OCI-LY7 (cell line): Measurements from ENCODE around the gene FNDC3B. TPM values are rescaled to one million over a fixed set of nuclear protein-coding genes. Genes with fewer than 3 reads are reported as not detected.

Experiments
- BruUV-seq: library from RNA; stranded (reverse); fragments of 400-500 nt; replicated peaks from 2 replicates; lab custom pipeline; 2021; lab: Mats Ljungman, UMichigan
- CTCF ChIA-PET: fragments of 300-600 bp; sonication (Branson Sonifier 250); formaldehyde crosslinking; loops from one replicate; lab custom pipeline; 2022; ENCODE audit warnings: antibody characterized with exemption; ENCODE audit not compliant: unreplicated experiment; lab: Charles Lee
- POLR2A ChIA-PET: fragments of 300-600 bp; sonication (Branson Sonifier 250); formaldehyde crosslinking; loops from one replicate; lab custom pipeline; 2022; ENCODE audit warnings: antibody characterized with exemption; lab: Charles Lee
- DNase-seq: peaks from one replicate; pipeline ENCODE4 v3.0.0-alpha.2; 2015; ENCODE audit warnings: low spot score
- H2AFZ ChIP-seq: fragments of 200-600 bp; sonication (generic), shearing (Covaris generic); 2 replicates; pipeline ENCODE4 v1.6.1; 2014; ENCODE audit warnings: mild to moderate bottlenecking, antibody characterized with exemption, low read length, moderate library complexity
- H3K27ac ChIP-seq: fragments of 200-600 bp; sonication (generic); 2 replicates; pipeline ENCODE4 v1.5.1; 2014; ENCODE audit warnings: mixed run types, low read depth, mild to moderate bottlenecking, moderate library complexity, low read length, inconsistent platforms; ENCODE audit not compliant: poor library complexity, severe bottlenecking
- H3K36me3 ChIP-seq: fragments of 200-600 bp; sonication (generic); 2 replicates; pipeline ENCODE4 v1.6.1; 2014; ENCODE audit warnings: mild to moderate bottlenecking, antibody characterized with exemption, low read length, moderate library complexity, mixed read lengths; ENCODE audit not compliant: insufficient read depth
- H3K4me1 ChIP-seq: fragments of 200-600 bp; sonication (generic); 2 replicates; pipeline ENCODE4 v1.5.1; 2014; ENCODE audit warnings: mild to moderate bottlenecking, low read length; ENCODE audit not compliant: insufficient read depth, poor library complexity, severe bottlenecking
- H3K4me2 ChIP-seq: fragments of 200-600 bp; sonication (generic); 2 replicates; pipeline ENCODE4 v1.6.1; 2014; ENCODE audit warnings: mild to moderate bottlenecking, low read length
- H3K4me3 ChIP-seq: fragments of 200-600 bp; sonication (generic); 2 replicates; pipeline ENCODE4 v1.5.1; 2014; ENCODE audit warnings: mild to moderate bottlenecking, low read depth, low read length; ENCODE audit not compliant: poor library complexity, severe bottlenecking
- H3K79me2 ChIP-seq: fragments of 200-600 bp; sonication (generic); 2 replicates; pipeline ENCODE4 v1.6.1; 2016; ENCODE audit warnings: low read depth, mild to moderate bottlenecking, low read length, moderate library complexity, mixed read lengths; ENCODE audit not compliant: insufficient read depth
- H3K9me2 ChIP-seq: fragments of 200-600 bp; sonication (generic); 2 replicates; pipeline ENCODE4 v1.6.1; 2016; ENCODE audit warnings: mild to moderate bottlenecking, low read length, mixed read lengths; ENCODE audit not compliant: insufficient read depth
- H3K9me3 ChIP-seq: fragments of 200-600 bp; sonication (generic); 2 replicates; pipeline ENCODE4 v1.6.1; 2014; ENCODE audit warnings: mild to moderate bottlenecking, mixed run types, low read length, mixed read lengths
- H4K20me1 ChIP-seq: fragments of 200-600 bp; sonication (generic); 2 replicates; pipeline ENCODE4 v1.6.1; 2014; ENCODE audit warnings: mild to moderate bottlenecking, antibody characterized with exemption, low read length, moderate library complexity, mixed read lengths; ENCODE audit not compliant: insufficient read depth
- EZH2phosphoT487 ChIP-seq: fragments of 200-600 bp; sonication (generic); IDR thresholded peaks from 2 replicates; pipeline ENCODE4 v1.6.1; 2018; ENCODE audit warnings: low read depth, borderline replicate concordance, mild to moderate bottlenecking, mixed run types, antibody characterized with exemption, low read length, moderate library complexity, mixed read lengths
- intact Hi-C: fragments of 100-400 bp; cut with micrococcal nuclease; formaldehyde crosslinking; loops from one replicate; pipeline ENCODE4 v1.10.0; 2022; ENCODE audit not compliant: unreplicated experiment
- total RNA-seq, 2 experiments: library from RNA; depleted of rRNA in 1 of 2; stranded (reverse); fragments of >200 nt in 1 of 2; shearing (Covaris generic) in 1 of 2; gene quantifications; 2 replicates each; pipeline ENCODE4 v1.2.3, GENCODE V29; 2014 to 2022
- TF ChIP-seq, protein P1 (sequence below): fragments of 200-600 bp; sonication (generic); conservative IDR thresholded peaks from 2 replicates; pipeline ENCODE4 v1.5.1; 2014; ENCODE audit warnings: mild to moderate bottlenecking, antibody characterized with exemption, low read length, moderate library complexity, mixed read lengths

The FNDC3B gene
- total RNA-seq, 2 experiments from 2014 or later, result 23.3 to 28.5 TPM

- CTCF ChIA-PET, result no interaction called here
- H3K4me3 ChIP-seq, result no peak overlapping the region
- no TSS peak for BruUV-seq
- no peaks in the 10 kb centered on the region for H3K36me3 ChIP-seq
- intact Hi-C loops, result no loop called here
- H3K27ac ChIP-seq, result no peak overlapping the region
- no peaks in the 10 kb centered on the region for H3K9me2 ChIP-seq
- POLR2A ChIA-PET, result interaction anchor here (0.6 to 1.5 kb wide), 6 partner anchors 8 to 427 kb away, joined by 3 to 7 read pairs (median 5); no protein-coding TSS in a partner anchor
- DNase-seq, result no peak
- H3K9me3 ChIP-seq, result no peaks in the 10 kb centered on the region
- no peaks in the 10 kb centered on the region for H3K4me1 ChIP-seq
- no peaks in the 10 kb centered on the region for H3K79me2 ChIP-seq
- no peak overlapping the region for H2AFZ ChIP-seq
- no peak overlapping the region for H3K4me2 ChIP-seq
- TF ChIP-seq, protein P1, sequence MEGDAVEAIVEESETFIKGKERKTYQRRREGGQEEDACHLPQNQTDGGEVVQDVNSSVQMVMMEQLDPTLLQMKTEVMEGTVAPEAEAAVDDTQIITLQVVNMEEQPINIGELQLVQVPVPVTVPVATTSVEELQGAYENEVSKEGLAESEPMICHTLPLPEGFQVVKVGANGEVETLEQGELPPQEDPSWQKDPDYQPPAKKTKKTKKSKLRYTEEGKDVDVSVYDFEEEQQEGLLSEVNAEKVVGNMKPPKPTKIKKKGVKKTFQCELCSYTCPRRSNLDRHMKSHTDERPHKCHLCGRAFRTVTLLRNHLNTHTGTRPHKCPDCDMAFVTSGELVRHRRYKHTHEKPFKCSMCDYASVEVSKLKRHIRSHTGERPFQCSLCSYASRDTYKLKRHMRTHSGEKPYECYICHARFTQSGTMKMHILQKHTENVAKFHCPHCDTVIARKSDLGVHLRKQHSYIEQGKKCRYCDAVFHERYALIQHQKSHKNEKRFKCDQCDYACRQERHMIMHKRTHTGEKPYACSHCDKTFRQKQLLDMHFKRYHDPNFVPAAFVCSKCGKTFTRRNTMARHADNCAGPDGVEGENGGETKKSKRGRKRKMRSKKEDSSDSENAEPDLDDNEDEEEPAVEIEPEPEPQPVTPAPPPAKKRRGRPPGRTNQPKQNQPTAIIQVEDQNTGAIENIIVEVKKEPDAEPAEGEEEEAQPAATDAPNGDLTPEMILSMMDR, result no peak
- no peak for TF ChIP-seq EZH2phosphoT487
- H4K20me1 ChIP-seq, result no peaks in the 10 kb centered on the region
Measured at GRCh38 chr3:172217877-172218276, 178.5 kb downstream of the FNDC3B start.

DNA sequence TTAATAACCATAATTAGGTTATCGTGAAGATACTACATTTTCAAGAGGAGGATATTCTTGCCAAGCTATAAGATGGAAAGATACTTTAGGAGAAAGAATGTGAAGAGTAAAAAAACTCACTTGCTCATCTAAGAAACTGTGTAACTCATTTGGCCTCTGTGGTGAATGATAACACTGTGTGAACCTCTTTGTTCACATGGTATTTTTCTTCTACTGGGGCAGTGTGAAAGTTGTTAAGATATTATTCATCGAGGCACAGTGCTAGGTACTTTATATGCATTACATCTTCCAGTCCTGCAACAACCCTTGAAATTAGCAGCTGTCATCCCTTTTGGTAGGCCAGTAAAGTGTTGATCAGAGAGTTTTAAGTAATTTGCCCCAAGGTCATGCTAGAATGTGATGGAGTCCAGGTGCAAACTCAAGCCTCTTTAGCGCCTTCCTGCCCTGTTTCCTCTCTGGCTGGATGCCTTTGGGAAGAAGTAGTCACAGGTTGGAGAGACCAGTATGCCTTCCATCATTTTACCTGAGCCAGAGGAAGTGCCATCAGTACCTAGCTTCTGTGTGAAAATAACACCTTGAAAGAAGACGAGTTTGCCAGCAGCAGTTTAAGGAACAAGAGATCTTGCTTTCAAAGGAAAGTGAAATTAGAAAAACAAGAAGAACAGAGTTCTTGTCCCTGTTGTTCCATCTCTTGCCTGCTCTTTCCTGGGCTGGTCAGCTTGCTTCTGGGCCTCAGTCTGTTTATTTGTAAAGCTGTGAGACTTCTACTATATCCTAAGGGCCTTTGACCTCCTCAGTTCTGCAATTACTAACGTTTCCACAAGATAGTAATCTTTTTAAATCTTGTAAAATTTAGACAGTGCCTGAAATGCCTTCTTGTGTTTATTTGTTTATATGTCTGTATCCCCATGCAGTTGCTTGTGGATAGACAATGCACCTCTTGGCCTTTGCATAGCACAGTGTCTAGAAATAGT lies 179.3 kb downstream of the FNDC3B start:
- Histone ChIP-seq H3K79me2 (no peaks in the 10 kb centered on the region), H3K4me1 (no peaks in the 10 kb centered on the region), H3K4me3 (no peak overlapping the region), H3K9me3 (no peaks in the 10 kb centered on the region), H3K36me3 (no peaks in the 10 kb centered on the region), H3K9me2 (no peaks in the 10 kb centered on the region), H3K4me2 (no peak overlapping the region), H2AFZ (no peak overlapping the region), H3K27ac (no peak overlapping the region), H4K20me1 (no peaks in the 10 kb centered on the region)
- ChIA-PET CTCF (no interaction called here), POLR2A (interaction anchor here (0.5 to 1.1 kb wide), 10 partner anchors 28 to 438 kb away, joined by 3 to 7 read pairs (median 3); no protein-coding TSS in a partner anchor)
- TF ChIP-seq, protein P1, result no peak
- TF ChIP-seq EZH2phosphoT487, result no peak
- intact Hi-C loops, result no loop called here
- DNase-seq, result no peak
- no TSS peak for BruUV-seq
